SU-DHL-6 (cell line): ENCODE data around the gene PRKN.

Source experiments
- H2AFZ ChIP-seq: fragments of 200-600 bp; sonication (generic); 2 replicates; pipeline ENCODE4 v1.6.1; 2014; ENCODE audit warnings: low read depth, mild to moderate bottlenecking, moderate library complexity, mixed read lengths, antibody characterized with exemption, low read length; ENCODE audit not compliant: severe bottlenecking
- H3F3A ChIP-seq: fragments of 200-600 bp; shearing (Covaris generic); 2 replicates; pipeline ENCODE4 v1.6.0; 2016; ENCODE audit warnings: antibody characterized with exemption, mild to moderate bottlenecking; ENCODE audit not compliant: insufficient read depth
- H3K27ac ChIP-seq: fragments of 200-600 bp; sonication (generic); 2 replicates; pipeline ENCODE4 v1.5.1; 2016; ENCODE audit warnings: low read depth, mild to moderate bottlenecking, low read length, moderate library complexity, mixed read lengths
- H3K27me3 ChIP-seq: fragments of 200-600 bp; sonication (generic), shearing (Covaris generic); 2 replicates; pipeline ENCODE4 v1.6.0; 2014; ENCODE audit warnings: mild to moderate bottlenecking, low read length
- H3K36me3 ChIP-seq: fragments of 200-600 bp; sonication (generic); 2 replicates; pipeline ENCODE4 v1.6.1; 2014; ENCODE audit warnings: mild to moderate bottlenecking, low read length, mixed read lengths
- H3K4me2 ChIP-seq: fragments of 300-600, 200-600 bp; shearing (Covaris generic), sonication (generic); 2 replicates; pipeline ENCODE4 v1.6.0; 2014; ENCODE audit warnings: low read length, low read depth, mild to moderate bottlenecking; ENCODE audit not compliant: poor library complexity, severe bottlenecking
- H3K4me3 ChIP-seq: fragments of 200-600 bp; sonication (generic); 2 replicates; pipeline ENCODE4 v1.5.1; 2014; ENCODE audit warnings: antibody characterized with exemption, low read length, mild to moderate bottlenecking, mixed read lengths; ENCODE audit not compliant: insufficient read depth, poor library complexity, severe bottlenecking
- H3K79me2 ChIP-seq: fragments of 200-600 bp; sonication (generic); 2 replicates; pipeline ENCODE4 v1.6.1; 2014; ENCODE audit warnings: mild to moderate bottlenecking, low read length, moderate library complexity; ENCODE audit not compliant: insufficient read depth
- H3K9ac ChIP-seq: fragments of 200-600 bp; sonication (generic); 2 replicates; pipeline ENCODE4 v1.7.0; 2014; ENCODE audit warnings: mild to moderate bottlenecking, low read length
- H3K9me2 ChIP-seq: fragments of 200-600 bp; sonication (generic); replicated peaks from 2 replicates; pipeline ENCODE4 v1.6.1; 2014; ENCODE audit warnings: low read length; ENCODE audit not compliant: insufficient read depth
- H3K9me3 ChIP-seq: fragments of 200-600 bp; sonication (generic); 2 replicates; pipeline ENCODE4 v1.6.1; 2014; ENCODE audit warnings: low read length, mixed read lengths; ENCODE audit not compliant: insufficient read depth
- H4K20me1 ChIP-seq: fragments of 200-600 bp; sonication (generic); 2 replicates; pipeline ENCODE4 v1.6.1; 2014; ENCODE audit warnings: low read depth, mild to moderate bottlenecking, antibody characterized with exemption, low read length, moderate library complexity, mixed read lengths
- EZH2phosphoT487 ChIP-seq: fragments of 200-600 bp; sonication (generic), shearing (Covaris generic); conservative IDR thresholded peaks from 2 replicates; pipeline ENCODE4 v1.6.1; 2018; ENCODE audit warnings: mild to moderate bottlenecking, antibody characterized with exemption, low read length, moderate library complexity, mixed read lengths
- TF ChIP-seq, protein P1 (sequence below): fragments of 200-600 bp; sonication (generic); IDR thresholded peaks from one replicate; pipeline ENCODE4 v1.5.1; 2017; ENCODE audit warnings: antibody characterized with exemption, mild to moderate bottlenecking, low read length, moderate library complexity; ENCODE audit not compliant: insufficient read depth, poor library complexity, severe bottlenecking

Gene PRKN

DNA sequence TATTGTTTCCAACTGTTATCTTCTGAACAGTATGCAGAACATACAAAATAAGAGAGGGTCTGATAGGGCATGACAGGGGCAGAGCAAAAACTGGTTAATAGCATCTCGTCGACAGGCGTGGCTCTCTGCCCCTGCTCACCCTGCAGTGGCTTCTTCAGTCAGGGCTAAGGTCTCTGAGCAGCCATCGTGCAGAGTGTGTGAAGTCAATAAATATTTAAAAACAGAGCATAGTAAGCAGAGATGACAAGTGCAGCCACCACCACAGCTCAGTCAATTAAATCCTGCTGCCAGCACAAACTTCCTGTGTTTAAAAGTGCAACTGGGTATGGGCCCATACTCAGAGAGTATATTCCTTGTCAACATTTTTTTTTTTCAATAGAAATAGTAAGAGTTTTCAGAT lies 1080.3 kb downstream of the PRKN start:
- H3K27ac ChIP-seq = no peak overlapping the region
- no peaks in the 10 kb centered on the region for H3K9me3 ChIP-seq
- no peaks in the 10 kb centered on the region for H3K79me2 ChIP-seq
- TF ChIP-seq, protein P1, sequence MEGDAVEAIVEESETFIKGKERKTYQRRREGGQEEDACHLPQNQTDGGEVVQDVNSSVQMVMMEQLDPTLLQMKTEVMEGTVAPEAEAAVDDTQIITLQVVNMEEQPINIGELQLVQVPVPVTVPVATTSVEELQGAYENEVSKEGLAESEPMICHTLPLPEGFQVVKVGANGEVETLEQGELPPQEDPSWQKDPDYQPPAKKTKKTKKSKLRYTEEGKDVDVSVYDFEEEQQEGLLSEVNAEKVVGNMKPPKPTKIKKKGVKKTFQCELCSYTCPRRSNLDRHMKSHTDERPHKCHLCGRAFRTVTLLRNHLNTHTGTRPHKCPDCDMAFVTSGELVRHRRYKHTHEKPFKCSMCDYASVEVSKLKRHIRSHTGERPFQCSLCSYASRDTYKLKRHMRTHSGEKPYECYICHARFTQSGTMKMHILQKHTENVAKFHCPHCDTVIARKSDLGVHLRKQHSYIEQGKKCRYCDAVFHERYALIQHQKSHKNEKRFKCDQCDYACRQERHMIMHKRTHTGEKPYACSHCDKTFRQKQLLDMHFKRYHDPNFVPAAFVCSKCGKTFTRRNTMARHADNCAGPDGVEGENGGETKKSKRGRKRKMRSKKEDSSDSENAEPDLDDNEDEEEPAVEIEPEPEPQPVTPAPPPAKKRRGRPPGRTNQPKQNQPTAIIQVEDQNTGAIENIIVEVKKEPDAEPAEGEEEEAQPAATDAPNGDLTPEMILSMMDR = no peak
- TF ChIP-seq EZH2phosphoT487 = no peak
- H3K4me3 ChIP-seq = no peak overlapping the region
- no peak overlapping the region for H3K4me2 ChIP-seq
- H3F3A ChIP-seq = no peaks in the 10 kb centered on the region
- H3K9ac ChIP-seq = no peak overlapping the region
- H3K9me2 ChIP-seq = no peaks in the 10 kb centered on the region
- no peaks in the 10 kb centered on the region for H4K20me1 ChIP-seq
- H3K27me3 ChIP-seq = no peaks in the 10 kb centered on the region
- no peak overlapping the region for H2AFZ ChIP-seq
- no peaks in the 10 kb centered on the region for H3K36me3 ChIP-seq

DNA sequence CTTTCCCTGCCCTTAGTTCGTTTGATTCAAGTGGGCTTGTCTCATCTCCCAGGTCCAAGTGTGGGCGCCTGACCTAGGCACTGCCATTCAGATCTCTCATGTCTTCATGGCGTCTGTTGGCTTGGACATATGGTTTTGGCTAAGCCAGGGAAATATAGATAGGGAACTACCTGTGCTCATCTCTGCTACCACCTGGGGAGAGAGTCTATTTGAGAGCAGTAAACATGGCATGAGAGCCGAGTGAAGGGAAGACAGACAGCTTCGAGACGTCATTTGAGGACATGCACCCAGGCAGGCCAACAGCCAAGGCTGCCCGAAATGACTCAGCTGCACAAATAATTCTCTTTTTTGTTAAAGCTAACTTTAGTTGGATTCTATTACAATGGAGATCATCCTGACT lies 1083.0 kb downstream of the PRKN start:
- no peaks in the 10 kb centered on the region for H3K27me3 ChIP-seq
- H4K20me1 ChIP-seq = no peaks in the 10 kb centered on the region
- H3K9me3 ChIP-seq = no peaks in the 10 kb centered on the region
- H3K27ac ChIP-seq = no peak overlapping the region
- H3K4me3 ChIP-seq = no peak overlapping the region
- no peak overlapping the region for H3K4me2 ChIP-seq
- TF ChIP-seq, protein P1 = no peak
- TF ChIP-seq EZH2phosphoT487 = no peak
- H3K36me3 ChIP-seq = no peaks in the 10 kb centered on the region
- no peaks in the 10 kb centered on the region for H3K79me2 ChIP-seq
- H3K9me2 ChIP-seq = no peaks in the 10 kb centered on the region
- no peaks in the 10 kb centered on the region for H3F3A ChIP-seq
- no peak overlapping the region for H3K9ac ChIP-seq
- H2AFZ ChIP-seq = no peak overlapping the region

DNA sequence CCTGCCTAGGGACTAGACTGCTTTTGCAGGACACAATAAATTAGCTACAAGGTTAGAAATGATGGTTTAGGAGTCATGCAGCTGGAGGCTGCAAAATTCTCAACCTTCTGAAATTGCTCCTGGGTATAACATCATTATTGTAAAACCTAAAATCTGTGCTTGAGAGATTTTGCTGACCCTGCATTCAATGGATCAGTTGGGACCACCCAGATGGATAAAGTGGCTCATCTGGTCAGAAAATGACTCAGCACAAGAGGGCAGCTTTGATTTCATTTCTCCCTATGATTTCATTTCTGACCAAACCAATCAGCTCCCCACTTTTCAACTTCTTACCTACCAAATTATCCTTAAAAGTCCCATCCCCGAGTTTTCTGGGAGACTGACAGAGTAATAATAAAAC lies 1086.4 kb downstream of the PRKN start:
- Histone ChIP-seq H2AFZ (no peak overlapping the region), H3K27ac (no peak overlapping the region), H3K9me3 (no peaks in the 10 kb centered on the region), H3K9me2 (no peaks in the 10 kb centered on the region), H3K9ac (no peak overlapping the region), H3K4me2 (no peak overlapping the region), H4K20me1 (no peaks in the 10 kb centered on the region), H3F3A (no peaks in the 10 kb centered on the region), H3K4me3 (no peak overlapping the region), H3K27me3 (no peaks in the 10 kb centered on the region), H3K79me2 (no peaks in the 10 kb centered on the region), H3K36me3 (no peaks in the 10 kb centered on the region)
- TF ChIP-seq, protein P1 = no peak
- no peak for TF ChIP-seq EZH2phosphoT487
